HCT116 (cell line): ENCODE data around the gene NECAB2. TPM values are rescaled to one million over a fixed set of nuclear protein-coding genes. Genes with fewer than 3 reads are reported as not detected.

Experiments used
- ATAC-seq: fragments of 200-7000 bp; cut with Tn5 transposase; 2 replicates; pipeline ENCODE4 v1.9.1; 2020; ENCODE audit warnings: mild to moderate bottlenecking, moderate library complexity
- BruUV-seq: library from RNA; stranded (reverse); fragments of 400-500 nt; replicated peaks from 2 replicates; lab custom pipeline; 2021; lab: Mats Ljungman, UMichigan
- CTCF ChIA-PET: fragments of 300-600 bp; sonication (Branson Sonifier 250); formaldehyde crosslinking; loops from one replicate; lab custom pipeline; 2021; ENCODE audit warnings: antibody characterized with exemption; lab: Charles Lee
- POLR2A ChIA-PET: fragments of 300-600, 350-600 bp; sonication (Branson Sonifier 250); formaldehyde crosslinking; loops from one replicate; lab custom pipeline; 2021; ENCODE audit warnings: antibody characterized with exemption; lab: Charles Lee
- RAD21 ChIA-PET, 2 experiments: fragments of 300-600 bp; sonication (Branson Sonifier 250); formaldehyde crosslinking; loops; one replicate each; lab custom pipeline; 2023; ENCODE audit warnings: low total read pairs in 2 of 2; ENCODE audit not compliant: uncharacterized antibody in 2 of 2, unreplicated experiment in 2 of 2, low non-redundant PET in 1 of 2; lab: Charles Lee
- DNase-seq: peaks from one replicate; pipeline ENCODE4 v3.0.0-alpha.2; 2010; ENCODE audit warnings: low read depth, low spot score
- H2AFZ ChIP-seq: fragments of 200-600 bp; shearing (Covaris generic), sonication (generic); 2 replicates; pipeline ENCODE4 v1.6.1; 2017; ENCODE audit warnings: low read depth, mixed run types, mixed read lengths, antibody characterized with exemption, low read length; ENCODE audit not compliant: poor library complexity, severe bottlenecking
- H3K27ac ChIP-seq: 2 replicates; pipeline ENCODE4 v1.5.1; 2012; ENCODE audit warnings: low read depth, low read length
- H3K27me3 ChIP-seq: fragments of 200-600 bp; sonication (generic); 2 replicates; pipeline ENCODE4 v1.6.1; 2016; ENCODE audit warnings: mixed run types, low read length, mixed read lengths; ENCODE audit not compliant: insufficient read depth
- H3K36me3 ChIP-seq, 2 experiments: fragments of 200-500 bp in 1 of 2; fragments of 200-600 bp in 1 of 2; sonication (Bioruptor generic) in 1 of 2; sonication (generic) in 1 of 2; 2 replicates each; pipeline versions ENCODE4 v1.5.1 to v1.6.1; 2014 to 2016; ENCODE audit warnings: low read length in 2 of 2, inconsistent platforms in 1 of 2, mixed read lengths in 1 of 2, mixed run types in 1 of 2; ENCODE audit not compliant: insufficient read depth in 2 of 2, control insufficient read depth in 1 of 2
- H3K4me1 ChIP-seq, 2 experiments: fragments of 200-600 bp in 1 of 2; sonication (generic) in 1 of 2; 2 replicates each; pipeline versions ENCODE4 v1.5.1 to v1.6.1; 2012 to 2017; ENCODE audit warnings: low read length in 2 of 2, inconsistent platforms in 1 of 2, mild to moderate bottlenecking in 1 of 2, mixed read lengths in 1 of 2, mixed run types in 1 of 2, moderate library complexity in 1 of 2; ENCODE audit not compliant: insufficient read depth in 2 of 2, control insufficient read depth in 1 of 2
- H3K4me2 ChIP-seq: fragments of 200-600 bp; sonication (generic); 2 replicates; pipeline ENCODE4 v1.6.1; 2017; ENCODE audit warnings: mixed run types, low read length, mixed read lengths
- H3K4me3 ChIP-seq, 2 experiments: fragments of 200-600 bp in 1 of 2; sonication (generic) in 1 of 2; replicated peaks in 1 of 2; 2 replicates each; pipeline ENCODE4 v1.5.1; 2011 to 2016; ENCODE audit warnings: low read length in 2 of 2, control low read depth in 1 of 2, low read depth in 1 of 2, mild to moderate bottlenecking in 1 of 2, mixed read lengths in 1 of 2, mixed run types in 1 of 2
- H3K79me2 ChIP-seq: fragments of 200-600 bp; sonication (generic); 2 replicates; pipeline ENCODE4 v1.6.1; 2017; ENCODE audit warnings: mild to moderate bottlenecking, mixed run types, low read length, moderate library complexity, mixed read lengths; ENCODE audit not compliant: insufficient read depth
- H3K9ac ChIP-seq: fragments of 200-600 bp; sonication (generic); 2 replicates; pipeline ENCODE4 v1.6.1; 2016; ENCODE audit warnings: low read length, mixed read lengths
- H3K9me2 ChIP-seq: fragments of 200-600 bp; sonication (generic), shearing (Covaris generic); 2 replicates; pipeline ENCODE4 v1.6.1; 2017; ENCODE audit warnings: mixed run types, mild to moderate bottlenecking, moderate library complexity; ENCODE audit not compliant: insufficient read depth
- H3K9me3 ChIP-seq, 2 experiments: fragments of 200-500 bp in 1 of 2; fragments of 200-600 bp in 1 of 2; sonication (Bioruptor generic) in 1 of 2; sonication (generic) in 1 of 2; 2 replicates each; pipeline ENCODE4 v1.6.1; 2014 to 2017; ENCODE audit warnings: low read length in 2 of 2, mixed read lengths in 2 of 2, inconsistent platforms in 1 of 2, low read depth in 1 of 2, mild to moderate bottlenecking in 1 of 2, mixed run types in 1 of 2, moderate library complexity in 1 of 2; ENCODE audit not compliant: control insufficient read depth in 1 of 2, insufficient read depth in 1 of 2
- H4K20me1 ChIP-seq: fragments of 200-600 bp; sonication (generic), shearing (Covaris generic); 2 replicates; pipeline ENCODE4 v1.6.1; 2017; ENCODE audit warnings: mixed run types, mild to moderate bottlenecking, moderate library complexity; ENCODE audit not compliant: insufficient read depth
- CBX3 ChIP-seq: IDR thresholded peaks from 2 replicates; pipeline ENCODE4 v1.6.1; 2012; ENCODE audit warnings: low read depth
- CTCF ChIP-seq, 3 experiments: fragments of 200-600 bp in 1 of 3; sonication (generic) in 1 of 3; IDR thresholded peaks in 2 of 3; conservative IDR thresholded peaks in 1 of 3; 2 replicates each; pipeline ENCODE4 v1.5.1; 2012 to 2017; ENCODE audit warnings: low read depth in 2 of 3, low read length in 2 of 3, antibody characterized with exemption in 1 of 3, borderline replicate concordance in 1 of 3, control low read depth in 1 of 3, mild to moderate bottlenecking in 1 of 3, mixed read lengths in 1 of 3, mixed run types in 1 of 3, moderate library complexity in 1 of 3; ENCODE audit not compliant: insufficient read depth in 1 of 3
- EGR1 ChIP-seq: IDR thresholded peaks from 2 replicates; pipeline ENCODE4 v1.6.1; 2012; ENCODE audit warnings: low read depth
- ELF1 ChIP-seq: IDR thresholded peaks from 2 replicates; pipeline ENCODE4 v1.6.1; 2012; ENCODE audit warnings: low read depth, borderline replicate concordance
- EZH2phosphoT487 ChIP-seq: fragments of 200-600 bp; IDR thresholded peaks from 2 replicates; pipeline ENCODE4 v1.6.1; 2018; ENCODE audit warnings: antibody characterized with exemption, borderline replicate concordance
- FOSL1 ChIP-seq: IDR thresholded peaks from 2 replicates; pipeline ENCODE4 v1.6.1; 2012; ENCODE audit warnings: low read depth
- MAX ChIP-seq: IDR thresholded peaks from 2 replicates; pipeline ENCODE4 v1.6.1; 2012
- POLR2A ChIP-seq: IDR thresholded peaks from 2 replicates; pipeline ENCODE4 v1.7.0; 2011; ENCODE audit warnings: borderline replicate concordance; ENCODE audit not compliant: insufficient read depth, insufficient read length; ENCODE audit errors: extremely low read depth
- POLR2AphosphoS5 ChIP-seq: IDR thresholded peaks from 2 replicates; pipeline ENCODE4 v1.6.1; 2011; ENCODE audit warnings: mild to moderate bottlenecking, low read depth, low read length, moderate library complexity
- SRF ChIP-seq: IDR thresholded peaks from 2 replicates; pipeline ENCODE4 v1.6.1; 2012; ENCODE audit warnings: low read depth
- YY1 ChIP-seq: IDR thresholded peaks from 2 replicates; pipeline ENCODE4 v1.6.1; 2011; ENCODE audit warnings: low read length, low read depth, moderate library complexity, mild to moderate bottlenecking; ENCODE audit not compliant: insufficient replicate concordance; ENCODE audit errors: extremely low read depth
- intact Hi-C: fragments of 100-400 bp; cut with micrococcal nuclease; formaldehyde crosslinking; loops from 2 replicates; pipeline ENCODE4 v1.10.0; 2022
- total RNA-seq: library from RNA; stranded (reverse); gene quantifications from one replicate; pipeline ENCODE4 v1.2.1, GENCODE V29; 2021; ENCODE audit not compliant: unreplicated experiment
- TF ChIP-seq, protein P1 (sequence below): IDR thresholded peaks from 2 replicates; pipeline ENCODE4 v1.6.1; 2012; ENCODE audit warnings: low read depth
- TF ChIP-seq, protein P2 (sequence below): IDR thresholded peaks from 2 replicates; pipeline ENCODE4 v1.6.1; 2012

Gene NECAB2
- total RNA-seq, 1 experiment from 2014 or later, result 0.61 TPM

- TF ChIP-seq, protein P1, sequence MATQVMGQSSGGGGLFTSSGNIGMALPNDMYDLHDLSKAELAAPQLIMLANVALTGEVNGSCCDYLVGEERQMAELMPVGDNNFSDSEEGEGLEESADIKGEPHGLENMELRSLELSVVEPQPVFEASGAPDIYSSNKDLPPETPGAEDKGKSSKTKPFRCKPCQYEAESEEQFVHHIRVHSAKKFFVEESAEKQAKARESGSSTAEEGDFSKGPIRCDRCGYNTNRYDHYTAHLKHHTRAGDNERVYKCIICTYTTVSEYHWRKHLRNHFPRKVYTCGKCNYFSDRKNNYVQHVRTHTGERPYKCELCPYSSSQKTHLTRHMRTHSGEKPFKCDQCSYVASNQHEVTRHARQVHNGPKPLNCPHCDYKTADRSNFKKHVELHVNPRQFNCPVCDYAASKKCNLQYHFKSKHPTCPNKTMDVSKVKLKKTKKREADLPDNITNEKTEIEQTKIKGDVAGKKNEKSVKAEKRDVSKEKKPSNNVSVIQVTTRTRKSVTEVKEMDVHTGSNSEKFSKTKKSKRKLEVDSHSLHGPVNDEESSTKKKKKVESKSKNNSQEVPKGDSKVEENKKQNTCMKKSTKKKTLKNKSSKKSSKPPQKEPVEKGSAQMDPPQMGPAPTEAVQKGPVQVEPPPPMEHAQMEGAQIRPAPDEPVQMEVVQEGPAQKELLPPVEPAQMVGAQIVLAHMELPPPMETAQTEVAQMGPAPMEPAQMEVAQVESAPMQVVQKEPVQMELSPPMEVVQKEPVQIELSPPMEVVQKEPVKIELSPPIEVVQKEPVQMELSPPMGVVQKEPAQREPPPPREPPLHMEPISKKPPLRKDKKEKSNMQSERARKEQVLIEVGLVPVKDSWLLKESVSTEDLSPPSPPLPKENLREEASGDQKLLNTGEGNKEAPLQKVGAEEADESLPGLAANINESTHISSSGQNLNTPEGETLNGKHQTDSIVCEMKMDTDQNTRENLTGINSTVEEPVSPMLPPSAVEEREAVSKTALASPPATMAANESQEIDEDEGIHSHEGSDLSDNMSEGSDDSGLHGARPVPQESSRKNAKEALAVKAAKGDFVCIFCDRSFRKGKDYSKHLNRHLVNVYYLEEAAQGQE, result no peak
- no peak for TF ChIP-seq EZH2phosphoT487
- TF ChIP-seq, all 23 proteins: peak for 0
Observed at GRCh38 chr16:83937267-83937666, 30.8 kb upstream of the NECAB2 start (continued).

DNA sequence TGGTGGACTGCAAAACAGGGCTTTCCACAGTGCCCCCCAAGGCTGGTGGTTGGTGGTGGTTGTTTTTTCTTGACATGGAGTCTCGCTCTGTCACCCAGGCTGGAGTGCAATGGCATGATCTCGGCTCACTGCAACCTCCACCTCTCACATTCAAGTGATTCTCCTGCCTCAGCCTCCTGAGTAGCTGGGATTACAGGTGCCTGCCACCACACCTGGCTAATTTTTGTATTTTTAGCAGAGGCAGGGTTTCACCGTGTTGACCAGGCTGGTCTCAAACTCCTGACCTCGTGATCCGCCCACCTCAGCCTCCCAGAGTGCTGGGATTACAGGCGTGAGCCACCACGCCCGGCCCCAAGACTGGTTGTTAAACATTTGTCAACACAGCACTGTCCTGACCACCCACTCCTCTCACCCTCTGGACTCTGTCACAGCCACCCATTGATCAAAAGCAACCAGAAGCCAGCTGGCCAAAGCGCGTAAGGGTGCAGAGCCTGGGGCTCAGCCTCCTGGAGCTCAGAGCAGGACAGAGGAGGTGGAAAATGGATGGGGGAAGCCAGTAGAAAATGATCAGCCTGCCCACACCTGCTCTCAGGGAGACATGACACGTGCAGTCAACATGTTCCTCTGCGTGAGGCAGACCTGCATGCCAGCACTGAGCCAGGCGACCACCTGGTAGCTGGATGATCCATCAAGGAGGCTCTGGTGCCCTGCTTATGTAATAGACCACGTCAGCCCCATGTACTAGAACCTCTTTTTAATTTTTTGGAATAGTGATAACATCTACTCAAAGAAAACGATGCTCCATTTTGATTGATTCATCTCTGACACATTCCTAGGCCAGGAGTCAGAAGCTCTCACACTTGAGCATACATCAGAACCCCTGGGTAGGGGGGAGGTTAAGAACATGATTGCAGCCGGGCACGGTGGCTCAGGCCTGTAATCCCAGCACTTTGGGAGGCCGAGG, 29.8 kb upstream of the NECAB2 start:
- no TSS peak for BruUV-seq
- H3K27me3 ChIP-seq, result no peaks in the 10 kb centered on the region
- intact Hi-C loops, result no loop called here
- TF ChIP-seq, protein P2, sequence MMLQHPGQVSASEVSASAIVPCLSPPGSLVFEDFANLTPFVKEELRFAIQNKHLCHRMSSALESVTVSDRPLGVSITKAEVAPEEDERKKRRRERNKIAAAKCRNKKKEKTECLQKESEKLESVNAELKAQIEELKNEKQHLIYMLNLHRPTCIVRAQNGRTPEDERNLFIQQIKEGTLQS, result no peak
- no peak for TF ChIP-seq CTCF (IDR thresholded peaks at IDR 0.05 in 2 of 3, conservative IDR thresholded peaks at IDR 0.05 in 1 of 3; ENCODE audit: borderline replicate concordance in 1 of 3, insufficient read depth in 1 of 3, low read depth in 2 of 3, low read length in 2 of 3)
- no peak for TF ChIP-seq EGR1
- TF ChIP-seq YY1, result no peak
- TF ChIP-seq, protein P1, result no peak
- no peak for TF ChIP-seq CBX3
- TF ChIP-seq MAX, result no peak
- TF ChIP-seq FOSL1, result no peak
- no peak for TF ChIP-seq POLR2A
- TF ChIP-seq POLR2AphosphoS5, result no peak
- no peak for TF ChIP-seq SRF
- no peak for TF ChIP-seq ELF1

More for the DNA sequence above, 29.8 kb upstream of the NECAB2 start:
- ChIA-PET RAD21 (no interaction called here), CTCF (interaction anchor here (0.9 to 1.3 kb wide), 2 partner anchors 11 to 18 kb away, joined by 3 to 5 read pairs; no protein-coding TSS in a partner anchor), POLR2A (no interaction called here)
- Histone ChIP-seq H2AFZ (no peak overlapping the region), H3K9me3 (no peaks in the 10 kb centered on the region), H3K4me2 (no peak overlapping the region), H3K4me1 (peaks cover 0 to 10% of the 10 kb centered on the region in 2 experiments; a peak in 1 of 4 replicates), H3K79me2 (no peaks in the 10 kb centered on the region), H3K9ac (no peak overlapping the region), H3K36me3 (no peaks in the 10 kb centered on the region), H3K9me2 (no peaks in the 10 kb centered on the region), H4K20me1 (no peaks in the 10 kb centered on the region), H3K4me3 (no peak overlapping the region), H3K27ac (no peak overlapping the region)
- ATAC-seq, result no peak
- no peak for DNase-seq
